Measurements from ENCODE around the gene BBS5.
"Not testable (repeated sequence)": the region's sequence is repeated elsewhere in the genome, so short reads cannot be mapped to it uniquely, and the experiment has no call there.

BBS5 gene

GRCh38 chr2:169490834-169491233 is 11.5 kb downstream of the BBS5 start:
- no peak for DNase-seq

- DNase-seq, result no peak
Observed at GRCh38 chr2:169491378-169491777, 12.1 kb downstream of the BBS5 start.

- no peak for DNase-seq
Observed at GRCh38 chr2:169493360-169493759, 14.1 kb downstream of the BBS5 start.

- no peak for DNase-seq
Observed at GRCh38 chr2:169495310-169495928, 16.1 kb downstream of the BBS5 start.

GRCh38 chr2:169504651-169505050 is 25.4 kb downstream of the BBS5 start:
- DNase-seq, result no peak

GRCh38 chr2:169507698-169508097 is 28.4 kb downstream of the BBS5 start:
- DNase-seq, result peak; percentile 91

GRCh38 chr2:169509298-169509885 is 30.1 kb downstream of the BBS5 start, which contains the start of gene KLHL41:
TSS of gene KLHL41 (plus strand) at chr2:169509702. CDS start at chr2:169509779, 77 bp downstream.
- DNase-seq, result peak; percentile 26

GRCh38 chr2:169509955-169510354 is 30.7 kb downstream of the BBS5 start:
- no peak for DNase-seq

GRCh38 chr2:169510496-169510895 is 31.2 kb downstream of the BBS5 start:
- no peak for DNase-seq

- no peak for DNase-seq
Observed at GRCh38 chr2:169511818-169512217, 32.5 kb downstream of the BBS5 start.

GRCh38 chr2:169512525-169512924 is 33.2 kb downstream of the BBS5 start:
- no peak for DNase-seq

- no peak for DNase-seq
Observed at GRCh38 chr2:169513094-169513493, 33.8 kb downstream of the BBS5 start.

GRCh38 chr2:169513926-169514325 is 34.6 kb downstream of the BBS5 start:
- no peak for DNase-seq

GRCh38 chr2:169514758-169515157 is 35.5 kb downstream of the BBS5 start:
- DNase-seq, result not testable (repeated sequence)

GRCh38 chr2:169516488-169516995 is 37.2 kb downstream of the BBS5 start:
- DNase-seq, result not testable (repeated sequence)

- no peak for DNase-seq
Observed at GRCh38 chr2:169520896-169521295, 41.6 kb downstream of the BBS5 start.

GRCh38 chr2:169523681-169524080 is 44.4 kb downstream of the BBS5 start:
- no peak for DNase-seq

- DNase-seq, result no peak
Observed at GRCh38 chr2:169525434-169525833, 46.1 kb downstream of the BBS5 start.

GRCh38 chr2:169526451-169526850 is 47.2 kb downstream of the BBS5 start:
- no peak for DNase-seq

GRCh38 chr2:169528271-169528701 is 49.0 kb downstream of the BBS5 start:
- DNase-seq, result no peak

- not testable (repeated sequence) for DNase-seq
Observed at GRCh38 chr2:169539460-169539859, 60.2 kb downstream of the BBS5 start.

- DNase-seq, result no peak
Observed at GRCh38 chr2:169540146-169540545, 60.9 kb downstream of the BBS5 start.

- no peak for DNase-seq
Observed at GRCh38 chr2:169542433-169542832, 63.1 kb downstream of the BBS5 start.

GRCh38 chr2:169546756-169547155 is 67.5 kb downstream of the BBS5 start:
- no peak for DNase-seq
